Type B pancreatic cell (in vitro differentiated cells): ENCODE measurements around the gene SMOC1. TPM values are rescaled to one million over a fixed set of nuclear protein-coding genes. Genes with fewer than 3 reads are reported as not detected.

Experiments used
- DNase-seq: peaks from one replicate; pipeline ENCODE4 v3.0.0; 2021; ENCODE audit warnings: mixed read lengths; ENCODE audit not compliant: unreplicated experiment; ENCODE audit errors: extremely low spot score
- H3K27ac Mint-ChIP-seq: 2 replicates; pipeline ENCODE4 v1.8.0; 2021; ENCODE audit warnings: mild to moderate bottlenecking, mixed read lengths
- H3K27me3 Mint-ChIP-seq: 2 replicates; pipeline ENCODE4 v1.8.0; 2021; ENCODE audit warnings: mixed read lengths
- H3K36me3 Mint-ChIP-seq: 2 replicates; pipeline ENCODE4 v1.8.0; 2021; ENCODE audit warnings: mixed read lengths
- H3K4me1 Mint-ChIP-seq: one replicate; pipeline ENCODE4 v1.8.0; 2021; ENCODE audit warnings: mixed read lengths; ENCODE audit not compliant: unreplicated experiment
- H3K4me3 Mint-ChIP-seq: 2 replicates; pipeline ENCODE4 v1.8.0; 2021; ENCODE audit warnings: mild to moderate bottlenecking, mixed read lengths
- H3K9me3 Mint-ChIP-seq: 2 replicates; pipeline ENCODE4 v1.8.0; 2021; ENCODE audit warnings: mixed read lengths
- total RNA-seq: library from RNA; stranded (reverse); gene quantifications from 2 replicates; pipeline ENCODE4 v1.2.1, GENCODE V29; 2021; ENCODE audit warnings: low replicate concordance
- TF ChIP-seq, protein P1 (sequence below): fragments of 200-600 bp; sonication (generic); conservative IDR thresholded peaks from 2 replicates; pipeline ENCODE4 v1.5.0; 2021; ENCODE audit warnings: antibody characterized with exemption, mild to moderate bottlenecking

Gene SMOC1
- total RNA-seq, 1 donor from 2014 or later: 20.7 TPM

DNA sequence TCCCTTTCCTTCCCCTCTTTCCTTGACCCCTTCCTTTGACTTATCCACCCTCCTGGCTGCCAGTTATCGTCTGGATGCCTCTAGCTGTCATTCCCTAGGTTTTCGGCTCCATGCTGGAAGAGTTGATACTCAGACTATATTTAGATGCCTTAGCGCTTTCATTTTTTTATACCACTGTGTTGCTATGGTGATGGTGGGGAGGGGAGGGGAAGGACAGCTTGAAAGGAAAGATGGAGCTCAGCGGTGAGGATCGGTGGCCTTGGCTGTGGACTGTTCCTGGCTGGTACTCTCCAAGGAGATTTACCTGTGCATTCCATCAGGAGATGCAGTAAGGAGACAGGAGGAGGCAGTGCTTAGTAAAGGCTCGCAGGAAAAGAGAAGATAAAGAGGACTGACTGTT is 200.9 kb downstream of the SMOC1 start:
- no peak overlapping the region for H3K4me3 Mint-ChIP-seq
- TF ChIP-seq, protein P1, sequence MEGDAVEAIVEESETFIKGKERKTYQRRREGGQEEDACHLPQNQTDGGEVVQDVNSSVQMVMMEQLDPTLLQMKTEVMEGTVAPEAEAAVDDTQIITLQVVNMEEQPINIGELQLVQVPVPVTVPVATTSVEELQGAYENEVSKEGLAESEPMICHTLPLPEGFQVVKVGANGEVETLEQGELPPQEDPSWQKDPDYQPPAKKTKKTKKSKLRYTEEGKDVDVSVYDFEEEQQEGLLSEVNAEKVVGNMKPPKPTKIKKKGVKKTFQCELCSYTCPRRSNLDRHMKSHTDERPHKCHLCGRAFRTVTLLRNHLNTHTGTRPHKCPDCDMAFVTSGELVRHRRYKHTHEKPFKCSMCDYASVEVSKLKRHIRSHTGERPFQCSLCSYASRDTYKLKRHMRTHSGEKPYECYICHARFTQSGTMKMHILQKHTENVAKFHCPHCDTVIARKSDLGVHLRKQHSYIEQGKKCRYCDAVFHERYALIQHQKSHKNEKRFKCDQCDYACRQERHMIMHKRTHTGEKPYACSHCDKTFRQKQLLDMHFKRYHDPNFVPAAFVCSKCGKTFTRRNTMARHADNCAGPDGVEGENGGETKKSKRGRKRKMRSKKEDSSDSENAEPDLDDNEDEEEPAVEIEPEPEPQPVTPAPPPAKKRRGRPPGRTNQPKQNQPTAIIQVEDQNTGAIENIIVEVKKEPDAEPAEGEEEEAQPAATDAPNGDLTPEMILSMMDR: no peak
- no peak for DNase-seq
- no peak overlapping the region for H3K27ac Mint-ChIP-seq
- H3K9me3 Mint-ChIP-seq: no peaks in the 10 kb centered on the region
- peaks cover 41% of the 10 kb centered on the region for H3K27me3 Mint-ChIP-seq
- no peaks in the 10 kb centered on the region for H3K4me1 Mint-ChIP-seq
- H3K36me3 Mint-ChIP-seq: no peaks in the 10 kb centered on the region

Other genes starting within 250 kb of the SMOC1 start
- 388 and 417 TPM in 2 replicates for gene SRSF5, start 112.3 kb upstream of the SMOC1 start, total RNA-seq
- not detected in 2 replicates for gene SLC10A1, start 82.2 kb upstream of the SMOC1 start, total RNA-seq